IMR-90 (cell line): Measurements from ENCODE around the gene ABCA4.

Experiments used
- MAZ ChIP-seq: IDR thresholded peaks from 2 replicates; pipeline ENCODE4 v1.6.1; 2012; ENCODE audit warnings: low read depth, mild to moderate bottlenecking, low read length, improper control_type of control experiment, moderate library complexity, borderline replicate concordance
- RAD21 ChIP-seq: IDR thresholded peaks from 2 replicates; pipeline ENCODE4 v1.6.1; 2012; ENCODE audit warnings: low read length, improper control_type of control experiment
- SMC3 ChIP-seq: fragments of 150-350 bp; IDR thresholded peaks from 2 replicates; pipeline ENCODE4 v1.6.1; 2016; ENCODE audit warnings: low read depth, mild to moderate bottlenecking, antibody characterized with exemption, low read length, moderate library complexity
- TF ChIP-seq, protein P1 (sequence below): conservative IDR thresholded peaks from 2 replicates; pipeline ENCODE4 v1.5.1; 2012; ENCODE audit warnings: mild to moderate bottlenecking, low read depth, low read length, improper control_type of control experiment
- TF ChIP-seq, protein P2 (sequence below): fragments of 150-350 bp; IDR thresholded peaks from 2 replicates; pipeline ENCODE4 v1.6.1; 2017; ENCODE audit warnings: mild to moderate bottlenecking, antibody characterized with exemption, low read length, low read depth

- TF ChIP-seq, protein P1, sequence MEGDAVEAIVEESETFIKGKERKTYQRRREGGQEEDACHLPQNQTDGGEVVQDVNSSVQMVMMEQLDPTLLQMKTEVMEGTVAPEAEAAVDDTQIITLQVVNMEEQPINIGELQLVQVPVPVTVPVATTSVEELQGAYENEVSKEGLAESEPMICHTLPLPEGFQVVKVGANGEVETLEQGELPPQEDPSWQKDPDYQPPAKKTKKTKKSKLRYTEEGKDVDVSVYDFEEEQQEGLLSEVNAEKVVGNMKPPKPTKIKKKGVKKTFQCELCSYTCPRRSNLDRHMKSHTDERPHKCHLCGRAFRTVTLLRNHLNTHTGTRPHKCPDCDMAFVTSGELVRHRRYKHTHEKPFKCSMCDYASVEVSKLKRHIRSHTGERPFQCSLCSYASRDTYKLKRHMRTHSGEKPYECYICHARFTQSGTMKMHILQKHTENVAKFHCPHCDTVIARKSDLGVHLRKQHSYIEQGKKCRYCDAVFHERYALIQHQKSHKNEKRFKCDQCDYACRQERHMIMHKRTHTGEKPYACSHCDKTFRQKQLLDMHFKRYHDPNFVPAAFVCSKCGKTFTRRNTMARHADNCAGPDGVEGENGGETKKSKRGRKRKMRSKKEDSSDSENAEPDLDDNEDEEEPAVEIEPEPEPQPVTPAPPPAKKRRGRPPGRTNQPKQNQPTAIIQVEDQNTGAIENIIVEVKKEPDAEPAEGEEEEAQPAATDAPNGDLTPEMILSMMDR: no peak
- TF ChIP-seq, protein P2, sequence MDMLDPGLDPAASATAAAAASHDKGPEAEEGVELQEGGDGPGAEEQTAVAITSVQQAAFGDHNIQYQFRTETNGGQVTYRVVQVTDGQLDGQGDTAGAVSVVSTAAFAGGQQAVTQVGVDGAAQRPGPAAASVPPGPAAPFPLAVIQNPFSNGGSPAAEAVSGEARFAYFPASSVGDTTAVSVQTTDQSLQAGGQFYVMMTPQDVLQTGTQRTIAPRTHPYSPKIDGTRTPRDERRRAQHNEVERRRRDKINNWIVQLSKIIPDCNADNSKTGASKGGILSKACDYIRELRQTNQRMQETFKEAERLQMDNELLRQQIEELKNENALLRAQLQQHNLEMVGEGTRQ: no peak
- TF ChIP-seq RAD21 (no peak), MAZ (no peak), SMC3 (no peak)
These were observed 16.7 kb downstream of the ABCA4 start for GRCh38 chr1:94104127-94104684.
